Measurements from ENCODE around the gene SNX13.

Gene SNX13

DNA sequence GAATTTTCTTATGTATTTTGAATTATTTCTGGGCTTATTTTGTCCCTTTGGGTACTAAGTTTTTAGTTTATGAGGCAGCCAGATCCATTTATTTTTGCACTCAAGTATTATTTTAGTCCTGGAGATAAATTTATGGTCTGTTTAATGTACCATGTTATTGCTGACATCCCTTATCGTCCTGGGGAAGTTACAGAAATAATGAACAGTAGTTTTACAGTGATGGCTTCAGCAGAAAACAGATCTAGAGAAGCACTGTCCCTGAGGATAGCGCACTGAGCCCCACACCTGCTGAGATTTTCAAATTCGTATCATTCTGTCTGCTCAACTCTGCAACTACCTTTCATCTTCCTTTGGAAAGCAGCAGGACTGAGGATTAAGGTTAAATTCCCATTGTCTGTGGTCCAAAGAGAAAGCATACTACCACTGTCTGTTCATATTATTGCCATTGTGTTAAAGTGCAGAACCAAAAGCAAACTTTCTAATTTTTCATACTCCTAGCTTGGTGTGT, 168.3 kb downstream of the SNX13 start:
- DNase-seq (ENCODE audit: low spot score) = no peak
- TF ChIP-seq CTCF (IDR thresholded peaks at IDR 0.05; ENCODE audit: extremely low read depth, insufficient read depth, missing control alignments) = no peak
- in situ Hi-C loops (cut with MboI; ENCODE audit: low pct_unique_long_range_greater_than_20kb, low sequenced_read_pairs, unreplicated experiment) = loop anchor here (10.0 kb wide), 1 partner anchor 213 kb away; no protein-coding TSS in a partner anchor

DNA sequence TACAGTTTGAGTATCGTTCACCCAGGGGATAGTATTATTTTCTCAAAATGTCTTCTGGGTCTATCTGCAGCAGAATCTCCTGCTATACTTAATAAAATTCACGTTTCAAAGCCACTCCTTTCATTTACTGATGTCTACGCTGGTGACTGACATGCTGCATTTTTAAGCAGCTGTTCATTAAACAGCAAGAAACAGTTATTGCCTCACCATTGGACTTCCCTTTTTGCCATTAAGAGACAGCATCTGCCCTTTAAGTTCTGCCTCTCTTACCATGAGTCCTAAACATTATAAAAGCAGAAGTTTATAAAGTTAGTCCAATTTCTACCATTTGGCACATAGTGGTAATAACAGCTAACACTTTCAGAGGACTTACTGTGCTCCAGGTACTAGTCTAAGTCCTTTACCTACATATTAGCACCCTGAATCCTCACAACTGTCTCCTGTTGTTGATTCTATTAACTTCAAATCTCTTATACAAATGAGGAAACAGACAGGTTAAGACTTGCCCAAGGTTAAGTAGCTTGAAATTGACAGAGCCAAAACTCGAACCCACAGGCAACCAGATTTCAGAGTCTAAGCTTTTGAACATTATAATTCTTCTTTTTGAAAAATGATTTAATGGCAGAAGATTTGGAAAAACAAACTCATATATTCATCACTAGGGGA, 169.5 kb downstream of the SNX13 start:
- no peak for TF ChIP-seq CTCF (IDR thresholded peaks at IDR 0.05; ENCODE audit: extremely low read depth, insufficient read depth, missing control alignments)
- in situ Hi-C loops (cut with MboI; ENCODE audit: low pct_unique_long_range_greater_than_20kb, low sequenced_read_pairs, unreplicated experiment) = loop anchor here (10.0 kb wide), 1 partner anchor 214 kb away; no protein-coding TSS in a partner anchor
- no peak for DNase-seq (ENCODE audit: low spot score)

DNA sequence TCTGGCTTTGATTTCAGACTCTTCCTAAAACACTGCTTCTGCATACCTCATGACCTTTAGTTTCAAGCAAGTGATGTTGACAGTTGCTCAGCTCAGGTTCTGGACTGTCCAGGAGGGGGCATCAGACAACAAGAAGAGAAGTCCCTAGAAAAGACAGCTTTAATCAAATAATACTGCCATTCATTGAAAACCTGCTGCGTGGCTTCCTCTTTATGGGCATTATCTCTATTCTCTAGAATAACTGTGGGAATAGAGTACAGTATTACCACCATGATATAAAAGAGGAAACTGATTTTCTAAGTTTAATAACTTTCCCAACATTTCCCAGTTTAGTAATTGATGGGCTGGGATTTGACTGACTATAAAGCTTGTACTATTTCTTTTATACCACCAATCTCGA, 170.4 kb downstream of the SNX13 start:
- TF ChIP-seq CTCF (IDR thresholded peaks at IDR 0.05; ENCODE audit: extremely low read depth, insufficient read depth, missing control alignments) = peak; percentile 90
- in situ Hi-C loops (cut with MboI; ENCODE audit: low pct_unique_long_range_greater_than_20kb, low sequenced_read_pairs, unreplicated experiment) = loop anchor here (10.0 kb wide), 1 partner anchor 215 kb away; no protein-coding TSS in a partner anchor
- peak; percentile 39 for DNase-seq (ENCODE audit: low spot score)

DNA sequence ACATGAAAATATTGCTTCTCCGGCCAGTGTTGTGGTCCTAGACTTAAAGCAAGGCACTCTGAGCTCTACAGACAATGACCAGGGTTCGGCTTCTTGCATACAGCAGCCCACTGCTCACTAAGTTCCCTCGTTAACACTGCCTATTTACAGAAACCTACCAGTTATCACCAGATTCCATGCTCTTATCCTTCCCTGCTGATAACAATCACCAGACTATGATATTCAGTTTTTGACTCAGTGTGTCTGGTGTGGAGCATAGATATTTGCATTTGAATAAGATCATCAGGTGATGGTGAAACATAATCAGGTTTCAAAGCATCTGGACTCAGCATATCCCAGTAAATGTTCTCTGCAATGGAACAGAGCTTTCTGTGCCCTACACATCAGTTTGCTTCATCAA, 182.3 kb downstream of the SNX13 start:
- in situ Hi-C loops (cut with MboI; ENCODE audit: low pct_unique_long_range_greater_than_20kb, low sequenced_read_pairs, unreplicated experiment) = no loop called here
- no peak for TF ChIP-seq CTCF (IDR thresholded peaks at IDR 0.05; ENCODE audit: extremely low read depth, insufficient read depth, missing control alignments)
- no peak for DNase-seq (ENCODE audit: low spot score)

DNA sequence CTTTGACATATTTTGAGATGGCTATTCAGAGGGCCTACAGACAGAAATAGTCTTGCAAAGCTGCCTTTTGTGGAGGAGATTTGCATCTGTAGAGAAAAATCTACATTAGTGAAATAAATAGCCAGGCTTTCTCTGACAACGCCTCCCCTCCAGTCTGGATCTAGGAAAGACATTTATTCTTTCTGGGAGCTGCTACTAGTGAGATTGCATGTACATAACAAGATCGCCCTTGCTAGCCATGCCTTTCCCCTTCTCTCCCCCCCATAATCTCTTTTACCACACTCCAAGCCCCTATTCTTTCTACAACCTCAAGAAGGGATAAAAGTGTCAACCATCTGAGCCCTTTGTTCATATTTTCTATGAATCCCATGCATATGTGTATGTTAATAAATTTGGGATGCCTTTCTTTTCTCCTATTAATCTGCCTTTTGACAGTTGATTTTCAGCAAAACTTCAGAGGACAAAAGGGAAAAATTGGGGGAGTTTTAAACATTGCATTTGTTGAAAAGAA, 194.2 kb downstream of the SNX13 start:
- DNase-seq (ENCODE audit: low spot score) = no peak
- in situ Hi-C loops (cut with MboI; ENCODE audit: low pct_unique_long_range_greater_than_20kb, low sequenced_read_pairs, unreplicated experiment) = no loop called here
- TF ChIP-seq CTCF (IDR thresholded peaks at IDR 0.05; ENCODE audit: extremely low read depth, insufficient read depth, missing control alignments) = no peak

DNA sequence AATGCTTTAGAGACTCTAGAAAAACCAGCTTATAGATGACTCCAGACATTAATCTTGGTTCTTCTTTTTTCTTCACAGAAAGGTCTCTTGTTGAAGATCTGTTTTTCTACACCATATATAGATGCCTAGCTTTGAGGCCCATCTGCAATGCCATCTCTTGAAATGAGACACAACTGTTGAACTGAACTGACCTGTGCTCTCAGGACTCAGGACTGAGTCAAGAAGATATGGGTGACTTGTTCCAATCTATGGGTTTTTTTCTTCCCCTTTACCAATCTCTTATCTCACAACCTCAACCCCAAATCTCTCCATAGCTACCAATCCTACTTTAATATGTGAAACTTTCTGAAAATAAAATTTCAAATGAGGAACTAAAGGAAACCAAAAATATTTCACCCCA, 194.7 kb downstream of the SNX13 start:
- in situ Hi-C loops (cut with MboI; ENCODE audit: low pct_unique_long_range_greater_than_20kb, low sequenced_read_pairs, unreplicated experiment) = no loop called here
- no peak for TF ChIP-seq CTCF (IDR thresholded peaks at IDR 0.05; ENCODE audit: extremely low read depth, insufficient read depth, missing control alignments)
- DNase-seq (ENCODE audit: low spot score) = peak; percentile 31

Data from GM13977 (cell line).